GM18505 (cell line): ENCODE data around the gene ACTN1.

ENCODE experiments used
- ATAC-seq: cut with Tn5 transposase; IDR thresholded peaks from one replicate; pipeline ENCODE4 v1.9.1; 2021; ENCODE audit not compliant: unreplicated experiment
- POLR2A ChIP-seq: IDR thresholded peaks from 4 replicates; pipeline ENCODE4 v1.6.1; 2011; ENCODE audit warnings: borderline replicate concordance; ENCODE audit not compliant: insufficient read depth, insufficient read length; ENCODE audit errors: extremely low read depth

Gene ACTN1

GRCh38 chr14:68841016-68841809 is 137.9 kb downstream of the ACTN1 start:
- no peak for TF ChIP-seq POLR2A
- ATAC-seq = no peak

GRCh38 chr14:68840454-68840853 is 138.6 kb downstream of the ACTN1 start:
- no peak for TF ChIP-seq POLR2A
- no peak for ATAC-seq

- TF ChIP-seq POLR2A = no peak
- ATAC-seq = no peak
Observed at GRCh38 chr14:68836082-68836481, 143.0 kb downstream of the ACTN1 start.

GRCh38 chr14:68834816-68835215 is 144.3 kb downstream of the ACTN1 start:
- no peak for ATAC-seq
- TF ChIP-seq POLR2A = no peak

GRCh38 chr14:68828698-68829097 is 150.4 kb downstream of the ACTN1 start:
- TF ChIP-seq POLR2A = no peak
- no peak for ATAC-seq

GRCh38 chr14:68825729-68826128 is 153.4 kb downstream of the ACTN1 start:
- TF ChIP-seq POLR2A = no peak
- no peak for ATAC-seq

GRCh38 chr14:68824517-68825347 is 154.4 kb downstream of the ACTN1 start:
- no peak for ATAC-seq
- no peak for TF ChIP-seq POLR2A

- TF ChIP-seq POLR2A = no peak
- ATAC-seq = no peak
Observed at GRCh38 chr14:68824207-68824516, 154.9 kb downstream of the ACTN1 start.
